DMS53 (cell line): ENCODE measurements around the gene VGLL4.
"Not testable (repeated sequence)": the region's sequence is repeated elsewhere in the genome, so short reads cannot be mapped to it uniquely, and the experiment has no call there.

Experiments used
- DNase-seq: peaks from one replicate; lab custom pipeline; 2025; lab: John Stamatoyannopoulos, UW

The VGLL4 gene

DNA sequence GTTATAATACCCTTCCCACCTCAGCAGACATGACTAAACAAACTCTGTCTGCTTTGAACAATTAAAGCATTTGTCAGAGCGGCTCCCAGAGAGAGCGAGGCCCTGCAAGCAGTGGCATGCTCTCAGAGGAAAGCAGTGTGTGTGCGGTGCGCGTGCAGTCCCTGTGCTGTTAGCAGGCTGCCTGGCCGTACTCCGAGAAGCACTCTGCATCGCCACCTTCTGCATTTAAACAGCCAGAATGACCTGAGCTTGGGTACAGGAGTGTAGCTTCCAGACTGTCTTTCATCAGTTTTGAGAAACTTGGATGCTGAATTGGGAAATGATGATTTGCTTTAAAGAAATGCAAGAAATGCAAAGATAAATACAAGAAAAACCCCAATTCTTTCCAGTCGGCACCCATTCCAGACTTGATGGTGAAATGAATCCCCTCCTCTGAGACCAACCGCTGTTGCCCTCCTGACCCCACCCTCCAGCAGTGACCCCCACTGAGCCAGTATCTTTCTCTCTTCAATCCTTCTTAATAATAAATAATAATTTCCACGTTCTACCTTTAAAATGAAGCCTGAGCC lies 113.5 kb downstream of the VGLL4 start:
- no peak for DNase-seq

DNA sequence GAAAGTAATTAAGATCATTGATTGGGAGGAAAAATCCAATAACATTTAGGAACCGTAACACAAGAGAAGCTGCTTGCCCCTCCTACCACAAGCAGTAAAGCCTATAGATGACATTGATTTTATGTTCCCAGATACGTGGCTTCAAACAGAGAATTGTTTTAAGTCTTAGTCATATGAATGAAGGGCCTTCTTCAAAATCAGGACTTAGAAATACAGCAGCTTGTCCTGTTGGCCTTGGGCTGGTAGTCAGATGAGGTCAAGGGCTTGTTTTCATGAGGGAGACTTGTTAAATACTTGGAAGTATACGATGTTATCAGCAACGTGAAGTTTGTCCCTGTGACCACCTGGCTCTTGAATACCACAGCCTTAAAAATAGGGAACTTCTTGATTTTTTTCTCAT lies 114.4 kb downstream of the VGLL4 start:
- no peak for DNase-seq

DNA sequence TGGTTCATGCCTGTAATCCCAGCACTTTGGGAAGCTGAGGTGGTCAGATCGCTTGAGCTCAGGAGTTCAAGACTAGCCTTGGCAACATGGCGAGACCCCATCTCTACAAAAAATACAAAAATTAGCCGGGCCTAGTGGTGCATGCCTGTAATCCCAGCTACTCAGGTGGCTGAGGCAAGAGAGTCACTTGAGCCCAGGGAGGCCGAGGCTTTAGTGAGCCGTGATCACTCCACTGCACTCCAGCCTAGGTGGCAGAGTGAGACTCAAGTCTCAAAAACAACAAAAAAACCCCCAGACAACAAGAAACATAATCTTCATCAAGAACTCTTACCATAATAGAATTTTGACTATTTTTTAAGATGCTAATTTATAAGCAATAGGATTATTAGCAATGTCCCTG lies 117.6 kb downstream of the VGLL4 start:
- not testable (repeated sequence) for DNase-seq

DNA sequence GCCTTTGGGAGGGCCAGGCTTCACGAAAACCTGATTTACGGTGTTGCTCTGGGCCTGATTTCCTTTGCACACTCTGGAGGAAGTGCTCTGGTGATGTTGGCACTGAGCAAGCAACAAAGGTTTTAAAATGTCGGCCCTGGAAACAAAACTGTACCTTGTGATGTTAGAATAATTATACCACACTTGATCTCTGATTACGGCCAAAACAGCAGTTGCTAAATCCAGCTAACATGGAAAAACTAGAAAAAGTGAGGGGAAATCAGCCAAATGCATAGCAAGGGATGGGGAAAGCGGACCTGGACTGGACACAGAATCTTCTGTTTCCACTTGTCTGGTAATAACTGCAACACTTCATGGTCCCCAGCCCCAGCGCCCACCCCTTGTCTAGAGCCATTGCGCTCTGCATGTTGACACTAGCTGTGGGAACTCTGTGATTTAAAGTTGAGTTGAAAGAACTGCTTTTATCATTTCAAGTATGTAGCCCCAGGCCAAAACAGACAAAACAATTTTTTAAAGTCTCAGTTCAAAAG lies 120.1 kb downstream of the VGLL4 start:
- DNase-seq = no peak

DNA sequence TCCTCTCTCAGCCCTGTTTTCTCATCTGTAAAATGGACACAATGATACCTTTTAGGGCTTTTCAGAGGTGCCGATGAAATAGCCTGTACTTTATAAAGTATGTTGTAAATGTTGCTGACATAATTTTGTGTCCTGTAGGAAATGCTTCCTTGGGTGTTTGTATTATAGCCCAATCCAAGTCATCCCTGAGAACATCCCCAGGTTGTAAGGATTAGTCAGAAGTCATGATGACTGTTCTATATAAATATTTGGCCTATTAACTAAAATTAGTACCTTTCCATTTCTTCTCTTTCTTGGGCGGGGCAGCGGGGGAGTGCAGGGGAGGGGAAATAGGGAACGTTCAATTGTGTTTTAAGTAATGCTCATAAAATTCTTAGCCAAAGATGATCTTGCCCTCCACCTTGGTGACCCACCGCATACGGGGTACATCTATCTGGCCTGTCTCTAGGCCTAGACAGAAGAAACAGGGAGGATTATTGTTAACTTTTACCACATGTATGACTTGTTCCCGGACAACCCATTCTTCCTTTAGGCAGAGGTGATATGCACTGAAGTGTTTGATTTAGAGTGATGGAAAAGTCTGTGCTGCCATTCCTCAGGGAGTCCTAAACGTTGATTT lies 120.7 kb downstream of the VGLL4 start:
- DNase-seq = no peak

DNA sequence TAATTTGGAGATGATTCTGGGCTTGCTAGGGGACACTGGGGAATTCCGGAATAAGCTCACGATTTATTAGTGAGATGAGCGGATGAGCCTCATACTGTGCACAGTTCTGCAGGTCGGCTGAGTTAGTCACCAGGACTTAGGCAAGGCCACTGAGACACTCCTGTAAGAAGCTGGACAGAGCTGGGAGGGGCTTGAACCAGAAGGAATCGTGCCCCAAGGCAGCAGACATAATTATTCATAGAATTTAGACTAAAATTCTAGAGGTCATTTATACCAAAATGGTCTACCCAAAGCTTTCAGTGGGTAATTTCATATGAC lies 121.4 kb downstream of the VGLL4 start:
- DNase-seq = no peak

DNA sequence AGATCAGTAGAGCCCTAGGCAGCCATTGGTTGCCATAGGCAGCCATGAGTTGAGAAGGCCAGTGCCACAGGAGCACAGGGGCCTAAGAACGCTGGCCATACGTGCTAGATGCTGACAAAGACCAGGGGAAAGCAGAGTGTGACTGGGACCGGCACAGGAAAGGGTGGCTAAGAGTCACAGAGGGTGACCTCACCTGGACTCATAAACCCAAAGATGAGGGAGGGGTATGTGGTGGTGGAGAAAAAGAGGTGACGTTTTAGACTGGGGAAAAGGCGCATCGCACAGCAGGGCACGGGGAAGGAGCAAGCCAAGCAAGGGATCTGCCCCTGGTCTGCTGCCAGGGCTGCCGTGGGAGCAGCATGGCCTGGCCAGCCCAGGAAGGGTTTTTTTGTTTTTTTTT lies 122.5 kb downstream of the VGLL4 start:
- DNase-seq = no peak

DNA sequence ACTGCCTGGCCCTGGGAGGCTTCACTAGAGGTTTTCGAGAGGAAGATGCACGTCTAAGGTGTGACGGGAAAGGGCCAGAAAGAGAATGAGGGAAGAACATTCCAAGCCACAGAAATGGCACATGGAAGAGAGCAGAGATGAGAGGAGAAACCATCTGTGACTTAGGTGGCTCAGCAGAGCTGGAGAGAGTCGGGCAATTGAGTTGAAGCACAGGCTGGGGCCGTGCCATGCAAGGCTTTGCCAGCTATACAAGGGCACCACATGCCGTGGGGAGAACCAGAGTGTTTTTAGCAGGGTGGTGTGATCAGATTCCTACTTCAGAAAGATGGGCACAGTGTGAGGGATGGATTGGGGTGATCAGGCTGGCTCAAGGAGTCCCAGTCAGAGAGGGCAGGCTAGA lies 126.1 kb downstream of the VGLL4 start:
- no peak for DNase-seq

DNA sequence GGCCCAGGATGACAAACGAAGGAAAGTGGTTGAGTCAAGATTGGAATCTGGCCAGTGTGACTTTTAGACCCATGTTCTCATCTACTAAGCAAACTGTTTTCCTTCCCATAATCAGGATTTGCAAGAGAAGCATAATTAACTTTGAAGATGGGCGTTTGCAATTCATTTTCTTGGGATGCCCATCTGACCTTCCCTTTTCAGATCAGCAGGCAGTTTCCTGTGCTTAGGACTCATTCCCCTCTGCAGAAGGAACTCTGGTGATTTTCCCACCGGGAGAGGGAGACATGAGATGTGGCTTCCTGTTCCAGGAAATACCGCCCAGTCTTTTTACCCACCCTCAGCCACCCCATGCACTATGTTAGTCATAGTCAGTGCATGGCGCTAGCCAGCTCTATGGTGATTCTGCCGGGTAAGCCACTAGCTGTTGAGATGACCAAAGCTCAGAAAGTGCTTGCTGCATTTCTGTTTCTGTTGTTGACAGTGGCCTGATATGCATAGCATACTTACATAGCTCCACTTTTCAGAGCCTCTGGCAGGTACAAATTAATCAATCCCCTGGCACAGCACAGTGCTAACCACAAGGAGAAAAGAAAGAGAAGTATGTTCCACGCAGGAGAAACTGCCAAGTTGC lies 129.4 kb downstream of the VGLL4 start:
- DNase-seq = no peak

DNA sequence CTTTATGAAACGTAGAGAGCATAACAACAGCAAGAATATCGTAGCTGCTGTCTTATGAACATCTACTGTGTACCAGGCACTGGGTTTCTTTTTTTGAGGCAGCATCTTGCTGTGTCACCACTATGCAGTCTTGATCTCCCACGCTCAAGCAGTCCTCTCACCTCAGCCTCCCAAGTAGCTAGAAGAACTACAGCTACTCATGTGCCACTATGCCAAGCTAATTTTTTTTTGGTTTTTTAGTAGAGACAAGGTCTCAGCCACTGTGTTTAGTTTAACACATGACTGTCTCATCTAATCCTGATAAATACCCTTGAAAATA lies 129.9 kb downstream of the VGLL4 start:
- DNase-seq = no peak

DNA sequence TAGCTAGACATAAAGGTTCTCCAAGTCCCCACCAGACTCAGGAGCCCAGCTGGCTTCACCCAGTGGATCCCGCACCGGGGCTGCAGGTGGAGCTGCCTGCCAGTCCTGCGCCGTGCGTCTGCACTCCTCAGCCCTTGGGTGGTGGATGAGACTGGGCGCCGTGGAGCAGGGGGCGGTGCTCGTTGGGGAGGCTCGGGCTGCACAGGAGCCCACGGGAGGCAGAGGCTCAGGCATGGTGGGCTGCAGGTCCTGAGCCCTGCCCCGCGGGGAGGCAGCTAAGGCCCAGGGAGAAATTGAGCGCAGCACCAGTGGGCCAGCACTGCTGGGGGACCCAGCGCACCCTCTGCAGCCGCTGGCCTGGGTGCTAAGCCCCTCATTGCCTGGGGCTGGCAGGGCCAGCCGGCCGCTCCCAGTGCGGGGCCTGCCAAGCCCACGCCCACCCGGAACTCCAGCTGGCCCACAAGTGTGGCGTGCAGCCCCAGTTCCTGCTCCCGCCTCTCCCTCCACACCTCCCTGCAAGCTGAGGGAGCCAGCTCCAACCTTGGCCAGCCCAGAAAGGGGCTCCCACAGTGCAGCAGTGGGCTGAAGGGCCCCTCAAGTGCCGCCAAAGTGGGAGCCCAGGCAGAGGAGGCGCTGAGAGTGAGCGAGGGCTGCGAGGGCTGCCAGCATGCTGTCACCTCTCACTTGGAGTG lies 130.4 kb downstream of the VGLL4 start:
- DNase-seq = not testable (repeated sequence)

DNA sequence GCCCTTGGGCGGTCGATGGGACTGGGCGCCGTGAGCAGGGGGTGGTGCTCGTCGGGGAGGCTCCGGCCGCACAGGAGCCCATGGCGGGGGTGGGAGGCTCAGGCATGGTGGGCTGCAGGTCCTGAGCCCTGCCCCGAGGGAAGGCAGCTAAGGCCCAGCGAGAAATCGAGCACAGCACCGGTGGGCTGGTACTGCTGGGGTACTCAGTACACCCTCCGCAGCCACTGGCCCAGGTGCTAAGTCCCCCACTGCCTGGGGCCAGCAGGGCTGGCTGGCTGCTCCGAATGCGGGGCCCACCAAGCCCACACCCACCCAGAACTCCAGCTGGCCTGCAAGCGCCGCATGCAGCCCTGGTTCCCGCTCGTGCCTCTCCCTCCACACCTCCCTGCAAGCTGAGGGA lies 132.1 kb downstream of the VGLL4 start:
- DNase-seq = not testable (repeated sequence)

DNA sequence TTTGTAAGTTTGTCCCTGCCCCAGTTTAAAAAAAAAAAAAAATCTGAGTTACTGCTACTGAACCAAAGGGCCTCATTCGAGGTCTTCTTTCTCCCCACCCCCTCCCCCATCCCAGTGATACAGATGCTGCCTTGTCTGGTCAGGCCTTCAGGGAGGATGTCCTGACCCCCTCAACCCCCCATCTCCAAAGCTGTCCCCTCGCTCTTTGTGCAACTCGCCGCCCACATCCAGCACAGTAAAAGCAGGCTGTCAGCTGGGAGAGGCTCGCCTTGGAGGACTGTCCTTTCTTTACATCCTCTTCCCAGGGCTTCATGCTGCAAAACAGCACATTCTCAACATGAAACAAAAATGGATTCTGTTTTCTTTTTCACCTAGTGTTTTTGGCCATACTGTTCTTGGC lies 133.4 kb downstream of the VGLL4 start:
- DNase-seq = no peak

DNA sequence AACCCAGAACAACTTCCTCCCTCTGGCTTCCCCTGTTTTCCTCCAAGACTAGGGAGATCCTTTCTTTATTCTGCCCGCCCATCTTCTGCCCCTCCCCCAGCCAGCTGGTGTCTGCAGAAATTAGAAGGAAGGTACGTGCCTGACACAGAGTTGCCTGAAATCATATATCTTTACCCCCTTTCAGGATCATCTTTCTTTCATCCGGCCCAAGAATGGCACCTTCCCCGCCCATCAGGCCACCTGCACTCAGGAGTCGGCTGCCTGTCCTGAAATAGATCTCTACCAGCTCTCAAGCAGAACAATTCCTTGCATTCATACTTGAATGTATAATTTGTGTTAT lies 133.7 kb downstream of the VGLL4 start:
- DNase-seq = no peak

DNA sequence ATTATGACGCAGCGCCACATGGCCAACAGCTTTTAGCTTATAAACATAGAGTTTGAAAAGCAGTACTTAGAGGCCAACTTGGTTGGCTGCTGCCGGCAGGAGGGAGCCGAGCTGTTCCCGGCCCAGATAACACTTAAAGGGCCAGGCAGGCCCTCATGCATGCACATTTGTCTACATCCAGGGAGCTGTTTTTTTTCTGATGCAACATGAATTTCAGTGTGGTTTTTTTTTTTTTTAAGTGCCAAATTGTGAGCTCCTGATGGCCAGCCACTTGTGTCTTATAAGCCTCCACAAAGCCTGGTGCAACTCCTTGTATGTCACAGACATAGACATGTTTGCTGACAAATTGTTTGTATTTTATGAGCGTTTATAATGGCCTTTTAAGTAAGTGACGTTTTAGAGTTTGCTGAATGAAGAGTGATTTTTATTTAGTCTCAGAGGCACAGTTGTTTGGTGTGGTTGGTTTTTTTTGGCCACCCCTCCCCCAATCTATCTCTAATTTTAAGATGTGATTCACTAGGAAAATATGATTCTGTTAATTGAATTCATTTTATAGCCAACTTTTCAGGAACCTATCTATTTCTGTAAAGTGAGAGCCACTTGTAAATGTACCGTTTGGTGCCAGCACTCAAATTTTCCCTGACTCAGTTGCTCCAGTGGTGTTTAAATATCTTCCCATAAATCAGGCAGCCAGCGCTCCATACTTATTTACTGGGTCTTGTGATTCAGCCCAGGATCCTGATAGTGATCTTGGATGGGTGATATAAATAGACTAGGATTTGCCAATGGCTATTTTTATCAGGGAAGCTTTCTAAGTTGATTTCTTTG lies 134.3 kb downstream of the VGLL4 start:
- DNase-seq = no peak

DNA sequence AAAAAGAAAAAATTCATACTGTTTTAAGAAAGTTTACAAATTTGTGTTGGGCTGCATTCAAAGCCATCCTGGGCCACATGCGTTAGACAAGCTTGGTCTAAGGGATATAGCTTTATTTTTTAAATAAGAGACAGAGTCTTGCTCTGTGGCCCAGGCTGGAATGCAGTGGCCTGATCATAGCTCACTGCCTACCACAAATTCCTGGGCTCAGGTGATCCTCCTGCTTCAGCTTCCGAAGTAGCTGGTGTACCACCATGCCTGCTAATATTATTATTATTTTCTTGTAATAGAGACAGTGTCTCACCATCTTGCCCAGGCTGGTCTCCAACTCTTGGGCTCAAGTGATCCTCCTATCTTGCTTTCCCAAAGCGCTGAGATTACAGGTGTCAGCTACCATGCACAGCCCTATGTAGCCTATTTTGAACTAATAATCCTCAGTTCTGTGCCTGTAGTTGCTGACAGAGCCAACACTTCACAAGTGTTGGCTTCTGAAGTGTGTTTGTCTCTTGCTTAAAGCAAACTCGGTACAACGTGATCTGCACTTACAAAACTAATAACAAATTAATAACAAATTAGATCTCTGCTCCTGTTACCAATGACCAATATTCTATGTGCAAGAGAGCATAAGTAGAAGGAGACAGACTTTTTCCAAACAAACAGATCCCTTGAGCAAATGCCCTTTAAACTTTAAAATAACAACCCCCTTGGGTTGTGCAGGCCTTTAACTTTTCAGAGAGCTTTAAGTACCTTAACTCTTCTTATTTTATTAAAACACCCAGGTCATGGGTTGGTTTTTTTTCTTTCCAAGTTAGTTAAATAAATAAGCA lies 135.2 kb downstream of the VGLL4 start:
- DNase-seq = no peak

DNA sequence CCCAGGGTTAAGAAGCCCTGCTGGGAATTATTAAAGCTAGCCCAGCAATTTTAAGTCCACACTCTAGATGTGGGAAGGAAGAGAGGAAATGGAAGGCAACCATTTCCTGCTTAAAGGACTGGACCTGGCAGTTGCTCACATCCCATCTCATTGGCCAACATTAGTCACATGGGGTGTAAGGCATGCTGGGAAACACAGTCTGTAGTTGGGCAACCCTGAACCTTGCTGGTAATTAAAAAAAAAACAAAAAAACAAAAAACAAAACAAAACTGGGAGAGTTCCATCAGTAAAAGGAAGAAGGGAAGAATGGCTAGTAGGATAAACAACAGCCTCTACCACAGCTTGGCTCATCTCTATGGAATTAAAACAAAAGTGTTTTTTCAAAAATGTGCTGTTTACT lies 136.0 kb downstream of the VGLL4 start:
- no peak for DNase-seq
